K562 (cell line): Measurements from ENCODE around the gene MORF4L1. TPM values are rescaled to one million over a fixed set of nuclear protein-coding genes. Genes with fewer than 3 reads are reported as not detected.

Experiments
- CBX3 ChIP-seq, 2 experiments: IDR thresholded peaks; 1 replicate in 1 of 2; 2 replicates in 1 of 2; pipeline ENCODE4 v1.6.1; 2012; ENCODE audit warnings: inconsistent platforms in 2 of 2, low read length in 2 of 2, borderline replicate concordance in 1 of 2, control low read depth in 1 of 2
- COPS2 ChIP-seq: fragments of 450-650 bp; conservative IDR thresholded peaks from 2 replicates; pipeline ENCODE4 v1.6.1; 2016; ENCODE audit warnings: mild to moderate bottlenecking, moderate library complexity
- ETV6 ChIP-seq, 3 experiments: fragments of 150-350 bp in 1 of 3; sonication (generic) in 1 of 3; formaldehyde crosslinking in 1 of 3; IDR thresholded peaks; 2 replicates each; pipeline versions ENCODE4 v1.6.1 to v1.8.0; 2014 to 2022; ENCODE audit warnings: borderline replicate concordance in 2 of 3, low read depth in 2 of 3, antibody characterized with exemption in 1 of 3, low read length in 1 of 3, mild to moderate bottlenecking in 1 of 3, missing genetic modification reagents in 1 of 3
- HMGN3 ChIP-seq: IDR thresholded peaks from 2 replicates; pipeline ENCODE4 v1.6.1; 2011; ENCODE audit warnings: borderline replicate concordance, low read depth, mild to moderate bottlenecking, mixed read lengths, low read length; ENCODE audit not compliant: insufficient read length; ENCODE audit errors: extremely low read depth
- KLF10 ChIP-seq: fragments of 250-450 bp; sonication (Bioruptor Pico); IDR thresholded peaks from 2 replicates; pipeline ENCODE4 v1.6.1; 2021; ENCODE audit warnings: matching md5 sums
- NR2C2 ChIP-seq, 2 experiments: fragments of 200-800 bp in 1 of 2; sonication (Bioruptor generic) in 1 of 2; sonication (generic) in 1 of 2; formaldehyde crosslinking in 1 of 2; IDR thresholded peaks; 2 replicates each; pipeline versions ENCODE4 v1.6.1 to v1.8.0; 2016 to 2022; ENCODE audit warnings: mild to moderate bottlenecking in 1 of 2, missing compliant biosample characterization in 1 of 2, missing genetic modification characterization in 1 of 2, missing genetic modification reagents in 1 of 2
- SOX6 ChIP-seq: fragments of 450-650 bp; IDR thresholded peaks from 2 replicates; pipeline ENCODE4 v1.6.1; 2014; ENCODE audit warnings: mild to moderate bottlenecking
- U2AF1 ChIP-seq: fragments of 200-400 bp; formaldehyde crosslinking; optimal IDR thresholded peaks from 2 replicates; pipeline ENCODE3; 2017; ENCODE audit warnings: mild to moderate bottlenecking, low read depth, low read length, moderate library complexity
- ZFPM2 ChIP-seq: fragments of 250-450 bp; sonication (Bioruptor Pico); IDR thresholded peaks from 2 replicates; pipeline ENCODE4 v1.5.1; 2022; ENCODE audit warnings: mild to moderate bottlenecking
- ZNF121 ChIP-seq: sonication (generic); formaldehyde crosslinking; conservative IDR thresholded peaks from 2 replicates; pipeline ENCODE4 v1.8.0; 2022; ENCODE audit warnings: missing genetic modification reagents
- polyA plus RNA-seq, 8 experiments: library from polyadenylated mRNA; depleted of rRNA in 4 of 8; stranded (reverse) in 5 of 8; unstranded in 3 of 8; fragments of >200 nt; fragmentation: Nextera tagmentation in 2 of 8; fragmentation: Illumina TruSeq in 1 of 8; extraction: Ambion mirVana in 2 of 8; extraction: Trizol in 1 of 8; gene quantifications; 2 replicates each; pipeline versions ENCODE4 v1.2.1 to v1.2.3, GENCODE V29; 2011 to 2014; ENCODE audit warnings: inconsistent platforms in 1 of 8, missing spikeins in 1 of 8
- total RNA-seq, 7 experiments: library from RNA; depleted of rRNA in 6 of 7; stranded (reverse); fragments of >200 nt in 6 of 7; fragmentation: Illumina TruSeq in 2 of 7; extraction: Trizol in 2 of 7; gene quantifications; 2 replicates each; pipeline versions ENCODE4 v1.2.1 to v1.2.3, GENCODE V29; 2011 to 2021; ENCODE audit warnings: low replicate concordance in 1 of 7
- TF ChIP-seq, protein P1 (sequence below), 2 experiments: fragments of 450-650 bp; formaldehyde crosslinking in 1 of 2; IDR thresholded peaks; 2 replicates each; pipeline versions ENCODE4 v1.4.0 to v1.6.1; 2014 to 2020; ENCODE audit warnings: mild to moderate bottlenecking in 2 of 2, borderline replicate concordance in 1 of 2, low read depth in 1 of 2
- TF ChIP-seq, protein P2 (sequence below), 2 experiments: fragments of 450-650 bp in 1 of 2; IDR thresholded peaks; 2 replicates each; pipeline ENCODE4 v1.6.1; 2011 to 2017; ENCODE audit warnings: low read depth in 2 of 2, antibody characterized with exemption in 1 of 2, borderline replicate concordance in 1 of 2, low read length in 1 of 2, mild to moderate bottlenecking in 1 of 2, mixed read lengths in 1 of 2; ENCODE audit not compliant: control insufficient read depth in 1 of 2
- TF ChIP-seq, protein P3 (sequence below): fragments of 250-450 bp; sonication (Bioruptor Pico); IDR thresholded peaks from 2 replicates; pipeline ENCODE4 v1.9.0; 2021; ENCODE audit warnings: mild to moderate bottlenecking

Gene MORF4L1
- total and polyA plus RNA-seq, 9 of the 15 experiments (the other 6 are each of a cell fraction or from before 2014, with no cell fraction given) = 127 to 615 (median 281) TPM

DNA sequence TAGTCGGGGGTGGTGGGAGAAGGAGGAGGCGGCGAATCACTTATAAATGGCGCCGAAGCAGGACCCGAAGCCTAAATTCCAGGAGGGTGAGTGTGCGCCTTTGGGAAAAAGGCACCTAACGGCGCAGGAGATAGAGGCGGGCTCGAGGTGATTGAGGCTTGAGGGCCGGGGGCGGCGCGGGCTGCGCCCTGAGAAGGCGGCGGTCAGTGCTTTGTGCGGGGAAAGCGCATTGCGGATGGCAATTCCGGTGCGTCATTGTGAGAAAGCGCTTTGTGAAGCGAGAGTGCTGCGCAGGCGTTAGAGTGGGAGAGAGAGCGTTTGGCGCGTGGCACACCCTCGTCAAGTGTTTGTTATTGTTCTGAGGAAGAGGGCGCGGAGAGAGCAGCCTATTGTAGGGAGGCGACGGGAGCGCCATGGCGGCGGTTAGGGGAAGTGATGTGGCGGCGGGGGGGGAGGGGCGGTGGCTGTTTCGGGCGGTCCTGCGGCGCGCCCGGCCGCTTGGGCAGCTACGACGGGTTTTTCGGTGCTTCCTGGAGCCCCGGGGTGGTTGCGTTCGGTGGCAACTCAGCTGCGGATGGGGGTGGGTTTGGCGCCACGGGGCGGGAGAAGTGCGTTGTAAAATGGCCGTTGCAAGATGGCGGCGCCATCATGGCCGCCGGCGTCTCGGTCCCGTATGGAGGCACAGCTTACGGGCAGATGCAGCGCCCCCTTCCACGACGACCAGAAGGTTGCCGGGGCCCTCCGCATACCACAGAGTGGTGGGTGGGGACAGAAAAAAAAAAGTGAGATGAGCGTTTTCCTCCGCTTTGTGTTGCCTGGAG, 492 bp downstream of the MORF4L1 start (continued):
- TF ChIP-seq, protein P1, sequence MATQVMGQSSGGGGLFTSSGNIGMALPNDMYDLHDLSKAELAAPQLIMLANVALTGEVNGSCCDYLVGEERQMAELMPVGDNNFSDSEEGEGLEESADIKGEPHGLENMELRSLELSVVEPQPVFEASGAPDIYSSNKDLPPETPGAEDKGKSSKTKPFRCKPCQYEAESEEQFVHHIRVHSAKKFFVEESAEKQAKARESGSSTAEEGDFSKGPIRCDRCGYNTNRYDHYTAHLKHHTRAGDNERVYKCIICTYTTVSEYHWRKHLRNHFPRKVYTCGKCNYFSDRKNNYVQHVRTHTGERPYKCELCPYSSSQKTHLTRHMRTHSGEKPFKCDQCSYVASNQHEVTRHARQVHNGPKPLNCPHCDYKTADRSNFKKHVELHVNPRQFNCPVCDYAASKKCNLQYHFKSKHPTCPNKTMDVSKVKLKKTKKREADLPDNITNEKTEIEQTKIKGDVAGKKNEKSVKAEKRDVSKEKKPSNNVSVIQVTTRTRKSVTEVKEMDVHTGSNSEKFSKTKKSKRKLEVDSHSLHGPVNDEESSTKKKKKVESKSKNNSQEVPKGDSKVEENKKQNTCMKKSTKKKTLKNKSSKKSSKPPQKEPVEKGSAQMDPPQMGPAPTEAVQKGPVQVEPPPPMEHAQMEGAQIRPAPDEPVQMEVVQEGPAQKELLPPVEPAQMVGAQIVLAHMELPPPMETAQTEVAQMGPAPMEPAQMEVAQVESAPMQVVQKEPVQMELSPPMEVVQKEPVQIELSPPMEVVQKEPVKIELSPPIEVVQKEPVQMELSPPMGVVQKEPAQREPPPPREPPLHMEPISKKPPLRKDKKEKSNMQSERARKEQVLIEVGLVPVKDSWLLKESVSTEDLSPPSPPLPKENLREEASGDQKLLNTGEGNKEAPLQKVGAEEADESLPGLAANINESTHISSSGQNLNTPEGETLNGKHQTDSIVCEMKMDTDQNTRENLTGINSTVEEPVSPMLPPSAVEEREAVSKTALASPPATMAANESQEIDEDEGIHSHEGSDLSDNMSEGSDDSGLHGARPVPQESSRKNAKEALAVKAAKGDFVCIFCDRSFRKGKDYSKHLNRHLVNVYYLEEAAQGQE (IDR thresholded peaks at IDR 0.05; ENCODE audit: borderline replicate concordance) = no peak
- TF ChIP-seq, protein P1 (CRISPR knock-in tag; IDR thresholded peaks at IDR 0.05; ENCODE audit: low read depth) = 0 out of 2 replicates have a peak, but pooled peaks have one; percentile 14
- TF ChIP-seq SOX6 = peak; percentile 7; the same call in 1 of the 2 replicates
- no peak for TF ChIP-seq COPS2
- TF ChIP-seq, protein P2, sequence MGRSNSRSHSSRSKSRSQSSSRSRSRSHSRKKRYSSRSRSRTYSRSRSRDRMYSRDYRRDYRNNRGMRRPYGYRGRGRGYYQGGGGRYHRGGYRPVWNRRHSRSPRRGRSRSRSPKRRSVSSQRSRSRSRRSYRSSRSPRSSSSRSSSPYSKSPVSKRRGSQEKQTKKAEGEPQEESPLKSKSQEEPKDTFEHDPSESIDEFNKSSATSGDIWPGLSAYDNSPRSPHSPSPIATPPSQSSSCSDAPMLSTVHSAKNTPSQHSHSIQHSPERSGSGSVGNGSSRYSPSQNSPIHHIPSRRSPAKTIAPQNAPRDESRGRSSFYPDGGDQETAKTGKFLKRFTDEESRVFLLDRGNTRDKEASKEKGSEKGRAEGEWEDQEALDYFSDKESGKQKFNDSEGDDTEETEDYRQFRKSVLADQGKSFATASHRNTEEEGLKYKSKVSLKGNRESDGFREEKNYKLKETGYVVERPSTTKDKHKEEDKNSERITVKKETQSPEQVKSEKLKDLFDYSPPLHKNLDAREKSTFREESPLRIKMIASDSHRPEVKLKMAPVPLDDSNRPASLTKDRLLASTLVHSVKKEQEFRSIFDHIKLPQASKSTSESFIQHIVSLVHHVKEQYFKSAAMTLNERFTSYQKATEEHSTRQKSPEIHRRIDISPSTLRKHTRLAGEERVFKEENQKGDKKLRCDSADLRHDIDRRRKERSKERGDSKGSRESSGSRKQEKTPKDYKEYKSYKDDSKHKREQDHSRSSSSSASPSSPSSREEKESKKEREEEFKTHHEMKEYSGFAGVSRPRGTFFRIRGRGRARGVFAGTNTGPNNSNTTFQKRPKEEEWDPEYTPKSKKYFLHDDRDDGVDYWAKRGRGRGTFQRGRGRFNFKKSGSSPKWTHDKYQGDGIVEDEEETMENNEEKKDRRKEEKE (IDR thresholded peaks at IDR 0.05; ENCODE audit: borderline replicate concordance in 1 of 2, control insufficient read depth in 1 of 2, low read depth in 2 of 2, low read length in 1 of 2) = no peak
- TF ChIP-seq CBX3 (IDR thresholded peaks at IDR 0.05; ENCODE audit: borderline replicate concordance in 1 of 2, low read length in 2 of 2) = peak in 1 of 2 experiments; percentile 41; a peak in 1 of 3 replicates
- TF ChIP-seq HMGN3 = peak; percentile 67
- TF ChIP-seq NR2C2 (CRISPR knock-in tag; IDR thresholded peaks at IDR 0.05) = no peak
- peak; percentile 18; the same call in 1 of the 2 replicates for TF ChIP-seq NR2C2 (tag; IDR thresholded peaks at IDR 0.05)
- TF ChIP-seq, protein P3, sequence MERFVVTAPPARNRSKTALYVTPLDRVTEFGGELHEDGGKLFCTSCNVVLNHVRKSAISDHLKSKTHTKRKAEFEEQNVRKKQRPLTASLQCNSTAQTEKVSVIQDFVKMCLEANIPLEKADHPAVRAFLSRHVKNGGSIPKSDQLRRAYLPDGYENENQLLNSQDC (CRISPR knock-in tag) = peak; percentile 69; the same call in 1 of the 2 replicates
- TF ChIP-seq ZNF121 (CRISPR knock-in tag) = no peak
- no peak for TF ChIP-seq ZFPM2 (CRISPR knock-in tag)
- TF ChIP-seq KLF10 (CRISPR knock-in tag) = no peak
- no peak for TF ChIP-seq ETV6 (IDR thresholded peaks at IDR 0.05; ENCODE audit: borderline replicate concordance in 1 of 2, low read depth in 2 of 2, low read length in 1 of 2)
- no peak for TF ChIP-seq ETV6 (CRISPR knock-in tag; IDR thresholded peaks at IDR 0.05; ENCODE audit: borderline replicate concordance)
- peak; percentile 41 for TF ChIP-seq U2AF1
